Endothelial cell of umbilical vein (primary cell): ENCODE data around the gene SRRM3. TPM values are rescaled to one million over a fixed set of nuclear protein-coding genes. Genes with fewer than 3 reads are reported as not detected.

Source experiments
- BruUV-seq: library from RNA; stranded (reverse); fragments of 400-500 nt; replicated peaks from 2 replicates; lab custom pipeline; 2021; lab: Mats Ljungman, UMichigan
- CTCF ChIA-PET: fragments of 300-600, 350-600 bp; sonication (Branson Sonifier 250); formaldehyde crosslinking; loops from one replicate; lab custom pipeline; 2021; ENCODE audit warnings: antibody characterized with exemption, inconsistent platforms; lab: Charles Lee
- POLR2A ChIA-PET: fragments of 300-600, 350-600 bp; sonication (Branson Sonifier 250); formaldehyde crosslinking; loops from one replicate; lab custom pipeline; 2021; ENCODE audit warnings: antibody characterized with exemption, inconsistent platforms; lab: Charles Lee
- DNase-seq: peaks from one replicate; pipeline ENCODE4 v3.0.0-alpha.2; 2011; ENCODE audit warnings: low read depth, low spot score
- FAIRE-seq: peaks from 2 replicates; lab custom pipeline; 2011; peaks lifted over from hg19 to GRCh38; lab: Jason Lieb, UNC
- H2AFZ ChIP-seq: 2 replicates; pipeline ENCODE4 v1.6.0; 2012; ENCODE audit warnings: low read depth, low read length, control low read depth, inconsistent platforms
- H3K27ac ChIP-seq: 2 replicates; pipeline ENCODE4 v1.5.1; 2011; ENCODE audit warnings: low read depth, mild to moderate bottlenecking, control low read depth, low read length, moderate library complexity; ENCODE audit not compliant: insufficient read depth
- H3K27me3 ChIP-seq, 2 experiments: 2 replicates each; pipeline versions ENCODE4 v1.6.0 to v1.6.1; 2011; ENCODE audit warnings: low read length in 2 of 2, mixed read lengths in 1 of 2; ENCODE audit not compliant: control insufficient read depth in 2 of 2, insufficient read depth in 2 of 2
- H3K36me3 ChIP-seq, 2 experiments: 2 replicates in 1 of 2; 3 replicates in 1 of 2; pipeline ENCODE4 v1.5.1; 2011; ENCODE audit warnings: low read length in 2 of 2, mild to moderate bottlenecking in 1 of 2, moderate library complexity in 1 of 2; ENCODE audit not compliant: control insufficient read depth in 2 of 2, insufficient read depth in 2 of 2; ENCODE audit errors: extremely low read depth in 1 of 2
- H3K4me1 ChIP-seq: 3 replicates; pipeline ENCODE4 v1.5.1; 2011; ENCODE audit warnings: mild to moderate bottlenecking, low read length; ENCODE audit not compliant: control insufficient read depth, insufficient read depth; ENCODE audit errors: extremely low read depth
- H3K4me2 ChIP-seq: 2 replicates; pipeline ENCODE4 v1.6.1; 2011; ENCODE audit warnings: low read length, control low read depth, mixed read lengths; ENCODE audit not compliant: insufficient read depth
- H3K4me3 ChIP-seq, 3 experiments: fragments of 200-600 bp in 1 of 3; sonication (generic), shearing (Covaris generic) in 1 of 3; replicated peaks in 1 of 3; 2 replicates each; pipeline ENCODE4 v1.5.1; 2011 to 2016; ENCODE audit warnings: control low read depth in 3 of 3, low read length in 3 of 3, mild to moderate bottlenecking in 2 of 3, inconsistent platforms in 1 of 3, low read depth in 1 of 3, moderate library complexity in 1 of 3; ENCODE audit not compliant: insufficient read depth in 1 of 3
- H3K79me2 ChIP-seq: 2 replicates; pipeline ENCODE4 v1.6.0; 2012; ENCODE audit warnings: low read length, inconsistent platforms; ENCODE audit not compliant: control insufficient read depth, insufficient read depth
- H3K9ac ChIP-seq: replicated peaks from 2 replicates; pipeline ENCODE3; 2011; ENCODE audit warnings: low read length, control low read depth; ENCODE audit not compliant: insufficient read depth; ENCODE audit errors: extremely low read depth
- H3K9me1 ChIP-seq: replicated peaks from 3 replicates; pipeline ENCODE4 v1.6.0; 2011; ENCODE audit warnings: mild to moderate bottlenecking, low read length; ENCODE audit not compliant: control insufficient read depth, insufficient read depth; ENCODE audit errors: extremely low read depth
- H3K9me3 ChIP-seq: replicated peaks from 2 replicates; pipeline ENCODE4 v1.5.1; 2012; ENCODE audit warnings: low read length, inconsistent platforms; ENCODE audit not compliant: control insufficient read depth, insufficient read depth
- H4K20me1 ChIP-seq: replicated peaks from 2 replicates; pipeline ENCODE3; 2011; ENCODE audit warnings: mild to moderate bottlenecking, low read length; ENCODE audit not compliant: control insufficient read depth, insufficient read depth; ENCODE audit errors: extremely low read depth
- FOS ChIP-seq: IDR thresholded peaks from 2 replicates; pipeline ENCODE4 v1.6.1; 2011; ENCODE audit warnings: mild to moderate bottlenecking, low read length, moderate library complexity, borderline replicate concordance; ENCODE audit not compliant: insufficient read depth
- GATA2 ChIP-seq: IDR thresholded peaks from 2 replicates; pipeline ENCODE4 v1.7.0; 2011; ENCODE audit warnings: low read depth, mild to moderate bottlenecking, moderate library complexity, mixed read lengths, low read length; ENCODE audit not compliant: insufficient read length, insufficient read depth
- JUN ChIP-seq: IDR thresholded peaks from 2 replicates; pipeline ENCODE4 v1.6.1; 2011; ENCODE audit warnings: borderline replicate concordance, low read depth; ENCODE audit not compliant: insufficient read length, insufficient read depth
- MYC ChIP-seq: IDR thresholded peaks from one replicate; pipeline ENCODE4 v1.6.1; 2011; ENCODE audit warnings: mild to moderate bottlenecking, low read depth, low read length
- POLR2AphosphoS5 ChIP-seq: IDR thresholded peaks from 2 replicates; pipeline ENCODE4 v1.6.1; 2012; ENCODE audit warnings: low read depth, mild to moderate bottlenecking, control low read depth, low read length, moderate library complexity; ENCODE audit not compliant: insufficient read depth
- dilution Hi-C: fragments of 300-500 bp; cut with MboI; formaldehyde crosslinking; loops from one replicate; pipeline ENCODE4 v1.15.0; 2019; ENCODE audit warnings: low sequenced_read_pairs; ENCODE audit not compliant: extremely low pct_ligation_motif_present
- intact Hi-C: fragments of 100-400 bp; cut with micrococcal nuclease; formaldehyde crosslinking; loops from one replicate; pipeline ENCODE4 v1.10.0; 2022
- polyA plus RNA-seq, 4 experiments: library from polyadenylated mRNA; depleted of rRNA in 3 of 4; stranded (reverse) in 3 of 4; unstranded in 1 of 4; fragments of >200 nt; gene quantifications; 2 replicates each; pipeline versions ENCODE4 v1.2.1 to v1.2.3, GENCODE V29; 2011 to 2012; ENCODE audit warnings: missing spikeins in 1 of 4
- total RNA-seq: library from RNA; stranded (reverse); gene quantifications from 2 replicates; pipeline ENCODE4 v1.2.3, GENCODE V29; 2021
- TF ChIP-seq, protein P1 (sequence below), 2 donors: IDR thresholded peaks; 1 replicate in 1 of 2; 2 replicates in 1 of 2; pipeline ENCODE4 v1.5.1; 2011; ENCODE audit warnings: low read length in 2 of 2, mild to moderate bottlenecking in 2 of 2, moderate library complexity in 2 of 2, control low read depth in 1 of 2, inconsistent platforms in 1 of 2, low read depth in 1 of 2; ENCODE audit not compliant: insufficient read depth in 1 of 2; ENCODE audit errors: extremely low read depth in 1 of 2
- TF ChIP-seq, protein P2 (sequence below): IDR thresholded peaks from 2 replicates; pipeline ENCODE4 v1.6.1; 2011; ENCODE audit not compliant: insufficient read depth, insufficient read length

SRRM3 gene
- total and polyA plus RNA-seq, 2 donors (not counting 3 experiments of a cell fraction or from before 2014, with no cell fraction given), result 4.4 to 5.4 TPM

DNA sequence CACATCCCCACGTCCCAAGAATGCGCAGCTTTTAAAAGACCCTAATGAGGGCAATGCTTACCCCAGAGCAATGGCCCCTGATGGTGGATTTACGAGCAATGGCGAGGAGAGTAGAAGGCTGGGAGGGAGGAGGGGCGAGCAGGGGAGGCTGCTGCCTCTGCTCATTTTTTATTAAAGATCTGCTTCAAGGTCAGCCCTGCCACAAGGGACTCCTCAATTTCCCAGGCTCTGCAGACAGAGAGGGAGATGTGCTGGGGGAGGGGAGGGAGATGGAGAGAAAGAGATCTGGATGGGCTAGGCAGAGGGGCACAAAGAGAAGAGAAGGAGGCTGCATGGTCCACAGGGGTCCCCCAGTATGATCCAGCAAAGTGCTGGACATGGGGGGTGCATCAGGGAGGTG, 7.8 kb upstream of the SRRM3 start:
- H3K4me3 ChIP-seq, result no peak overlapping the region
- dilution Hi-C loops (no loop called here), intact Hi-C loops (no loop called here)
- H3K27me3 ChIP-seq, result no peaks in the 10 kb centered on the region
- no peaks in the 10 kb centered on the region for H3K36me3 ChIP-seq
- no peak for FAIRE-seq
- BruUV-seq, result no TSS peak
- H3K9me3 ChIP-seq, result no peaks in the 10 kb centered on the region
- no peak overlapping the region for H3K9ac ChIP-seq
- H3K9me1 ChIP-seq, result no peaks in the 10 kb centered on the region
- DNase-seq, result no peak
- TF ChIP-seq JUN (no peak), FOS (no peak), GATA2 (no peak), MYC (no peak), POLR2AphosphoS5 (no peak)
- TF ChIP-seq, protein P1, sequence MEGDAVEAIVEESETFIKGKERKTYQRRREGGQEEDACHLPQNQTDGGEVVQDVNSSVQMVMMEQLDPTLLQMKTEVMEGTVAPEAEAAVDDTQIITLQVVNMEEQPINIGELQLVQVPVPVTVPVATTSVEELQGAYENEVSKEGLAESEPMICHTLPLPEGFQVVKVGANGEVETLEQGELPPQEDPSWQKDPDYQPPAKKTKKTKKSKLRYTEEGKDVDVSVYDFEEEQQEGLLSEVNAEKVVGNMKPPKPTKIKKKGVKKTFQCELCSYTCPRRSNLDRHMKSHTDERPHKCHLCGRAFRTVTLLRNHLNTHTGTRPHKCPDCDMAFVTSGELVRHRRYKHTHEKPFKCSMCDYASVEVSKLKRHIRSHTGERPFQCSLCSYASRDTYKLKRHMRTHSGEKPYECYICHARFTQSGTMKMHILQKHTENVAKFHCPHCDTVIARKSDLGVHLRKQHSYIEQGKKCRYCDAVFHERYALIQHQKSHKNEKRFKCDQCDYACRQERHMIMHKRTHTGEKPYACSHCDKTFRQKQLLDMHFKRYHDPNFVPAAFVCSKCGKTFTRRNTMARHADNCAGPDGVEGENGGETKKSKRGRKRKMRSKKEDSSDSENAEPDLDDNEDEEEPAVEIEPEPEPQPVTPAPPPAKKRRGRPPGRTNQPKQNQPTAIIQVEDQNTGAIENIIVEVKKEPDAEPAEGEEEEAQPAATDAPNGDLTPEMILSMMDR (IDR thresholded peaks at IDR 0.05; ENCODE audit: extremely low read depth in 1 of 2, insufficient read depth in 1 of 2, low read depth in 1 of 2, low read length in 2 of 2), result no peak
- TF ChIP-seq, protein P2, sequence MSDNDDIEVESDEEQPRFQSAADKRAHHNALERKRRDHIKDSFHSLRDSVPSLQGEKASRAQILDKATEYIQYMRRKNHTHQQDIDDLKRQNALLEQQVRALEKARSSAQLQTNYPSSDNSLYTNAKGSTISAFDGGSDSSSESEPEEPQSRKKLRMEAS, result no peak
- no peak overlapping the region for H3K4me2 ChIP-seq
- no peaks in the 10 kb centered on the region for H3K4me1 ChIP-seq
- no peak overlapping the region for H2AFZ ChIP-seq
- ChIA-PET CTCF (interaction anchor here (1.2 to 1.4 kb wide), 3 partner anchors 16 to 69 kb away, joined by 3 to 5 read pairs (median 4); no protein-coding TSS in a partner anchor), POLR2A (no interaction called here)
- H4K20me1 ChIP-seq, result no peaks in the 10 kb centered on the region
- no peak overlapping the region for H3K27ac ChIP-seq
- no peaks in the 10 kb centered on the region for H3K79me2 ChIP-seq
